Gastroesophageal sphincter (tissue), 3 donors: ENCODE data around the gene NDUFB8.

ENCODE experiments used
- EP300 ChIP-seq: sonication (generic); formaldehyde crosslinking; IDR thresholded peaks from one replicate; pipeline ENCODE4 v1.6.1; 2017; ENCODE audit warnings: antibody characterized with exemption, mild to moderate bottlenecking
- TF ChIP-seq, protein P1 (sequence below), 4 experiments: fragments of 200-600 bp in 2 of 4; fragments of 450-650 bp in 2 of 4; sonication (generic) in 1 of 4; IDR thresholded peaks; one replicate each; pipeline ENCODE4 v1.5.1; 2017 to 2019; ENCODE audit warnings: antibody characterized with exemption in 4 of 4, mild to moderate bottlenecking in 2 of 4, moderate library complexity in 2 of 4

DNA sequence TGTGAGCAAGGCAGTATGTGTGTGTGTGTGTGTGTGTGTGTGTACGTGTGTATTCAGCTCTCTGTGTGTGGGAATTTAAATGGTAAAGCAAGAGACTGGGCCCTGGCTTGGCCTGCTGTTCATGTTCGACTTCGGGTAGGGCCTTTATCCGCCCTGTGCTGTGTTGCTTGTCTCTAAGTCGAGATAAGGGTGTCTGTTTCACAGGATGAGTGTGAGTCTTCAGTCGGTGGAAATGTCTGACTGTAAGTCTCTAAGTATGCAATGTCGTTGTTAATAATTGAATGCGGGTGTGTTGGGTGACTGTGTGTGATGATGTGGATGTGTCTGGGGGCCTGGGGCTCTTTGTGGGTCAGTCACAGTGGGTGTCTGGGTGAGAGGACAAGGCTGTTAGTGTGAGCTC is 40.8 kb upstream of the NDUFB8 start:
- TF ChIP-seq, protein P1, sequence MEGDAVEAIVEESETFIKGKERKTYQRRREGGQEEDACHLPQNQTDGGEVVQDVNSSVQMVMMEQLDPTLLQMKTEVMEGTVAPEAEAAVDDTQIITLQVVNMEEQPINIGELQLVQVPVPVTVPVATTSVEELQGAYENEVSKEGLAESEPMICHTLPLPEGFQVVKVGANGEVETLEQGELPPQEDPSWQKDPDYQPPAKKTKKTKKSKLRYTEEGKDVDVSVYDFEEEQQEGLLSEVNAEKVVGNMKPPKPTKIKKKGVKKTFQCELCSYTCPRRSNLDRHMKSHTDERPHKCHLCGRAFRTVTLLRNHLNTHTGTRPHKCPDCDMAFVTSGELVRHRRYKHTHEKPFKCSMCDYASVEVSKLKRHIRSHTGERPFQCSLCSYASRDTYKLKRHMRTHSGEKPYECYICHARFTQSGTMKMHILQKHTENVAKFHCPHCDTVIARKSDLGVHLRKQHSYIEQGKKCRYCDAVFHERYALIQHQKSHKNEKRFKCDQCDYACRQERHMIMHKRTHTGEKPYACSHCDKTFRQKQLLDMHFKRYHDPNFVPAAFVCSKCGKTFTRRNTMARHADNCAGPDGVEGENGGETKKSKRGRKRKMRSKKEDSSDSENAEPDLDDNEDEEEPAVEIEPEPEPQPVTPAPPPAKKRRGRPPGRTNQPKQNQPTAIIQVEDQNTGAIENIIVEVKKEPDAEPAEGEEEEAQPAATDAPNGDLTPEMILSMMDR (IDR thresholded peaks at IDR 0.05): no peak
- TF ChIP-seq EP300: no peak
